CD4-positive, alpha-beta T cell treated with Interleukin-15 for 4 hours (primary cell): Measurements from ENCODE around the gene COQ10B.
"Not testable (repeated sequence)": the region's sequence is repeated elsewhere in the genome, so short reads cannot be mapped to it uniquely, and the experiment has no call there.

Experiments used
- DNase-seq: peaks from one replicate; pipeline ENCODE4 v3.0.0-alpha.2; 2020; ENCODE audit warnings: low spot score

Gene COQ10B

GRCh38 chr2:197450935-197451358 is 2.4 kb upstream of the COQ10B start:
- not testable (repeated sequence) for DNase-seq

GRCh38 chr2:197452754-197453122 is 614 bp upstream of the COQ10B start:
- DNase-seq: no peak

- DNase-seq: no peak
Measured at GRCh38 chr2:197453914-197454398, 604 bp downstream of the COQ10B start.

- no peak for DNase-seq
Measured at GRCh38 chr2:197454923-197455322, 1.6 kb downstream of the COQ10B start.

GRCh38 chr2:197455428-197455827 is 2.1 kb downstream of the COQ10B start:
- no peak for DNase-seq

GRCh38 chr2:197460649-197461048 is 7.3 kb downstream of the COQ10B start:
- no peak for DNase-seq

- DNase-seq: no peak
Measured at GRCh38 chr2:197461057-197461456, 7.7 kb downstream of the COQ10B start.

GRCh38 chr2:197464175-197464574 is 10.8 kb downstream of the COQ10B start:
- no peak for DNase-seq

GRCh38 chr2:197472166-197472565 is 18.8 kb downstream of the COQ10B start:
- DNase-seq: no peak

- no peak for DNase-seq
Measured at GRCh38 chr2:197477797-197478196, 24.4 kb downstream of the COQ10B start.

GRCh38 chr2:197480165-197481036 is 27.0 kb downstream of the COQ10B start:
- DNase-seq: no peak

- DNase-seq: not testable (repeated sequence)
Measured at GRCh38 chr2:197484248-197484647, 30.9 kb downstream of the COQ10B start.

GRCh38 chr2:197486175-197486574 is 32.8 kb downstream of the COQ10B start:
- no peak for DNase-seq

GRCh38 chr2:197487385-197487784 is 34.0 kb downstream of the COQ10B start:
- no peak for DNase-seq

- DNase-seq: no peak
Measured at GRCh38 chr2:197495433-197496134, 42.2 kb downstream of the COQ10B start.

GRCh38 chr2:197496695-197497094 is 43.3 kb downstream of the COQ10B start:
- no peak for DNase-seq

- no peak for DNase-seq
Measured at GRCh38 chr2:197497326-197497725, 44.0 kb downstream of the COQ10B start.

- no peak for DNase-seq
Measured at GRCh38 chr2:197498235-197498936, 45.0 kb downstream of the COQ10B start.

GRCh38 chr2:197498937-197499593 is 45.7 kb downstream of the COQ10B start:
- peak; percentile 31 for DNase-seq

- peak; percentile 98 for DNase-seq
Measured at GRCh38 chr2:197499594-197500502, 46.5 kb downstream of the COQ10B start, which contains the start of the genes HSPD1 and HSPE1. TSS of gene HSPD1 (minus strand) at chr2:197499840. CDS start at chr2:197498848, 992 bp downstream. TSS of gene HSPE1 (plus strand) at chr2:197500379. CDS start at chr2:197500437, 58 bp downstream.
